Right atrium auricular region (tissue), 2 donors: ENCODE measurements around the gene TBX21. TPM values are rescaled to one million over a fixed set of nuclear protein-coding genes. Genes with fewer than 3 reads are reported as not detected.

ENCODE experiments used
- DNase-seq: peaks from one replicate; pipeline ENCODE4 v3.0.0-alpha.2; 2019; ENCODE audit warnings: low spot score
- H3K27ac ChIP-seq, 2 donors: fragments of 200-600 bp; sonication (generic); 1 replicate in 1 of 2; 2 replicates in 1 of 2; pipeline ENCODE4 v1.5.1; 2016 to 2019
- H3K27me3 ChIP-seq, 2 donors: fragments of 200-600 bp; sonication (generic); one replicate each; pipeline versions ENCODE4 v1.5.1 to v1.6.0; 2017 to 2019
- H3K36me3 ChIP-seq: fragments of 200-600 bp; sonication (generic); one replicate; pipeline ENCODE4 v1.5.1; 2016
- H3K4me1 ChIP-seq, 2 donors: fragments of 200-600 bp; sonication (generic); one replicate each; pipeline versions ENCODE4 v1.5.1 to v1.6.0; 2017 to 2019
- H3K4me3 ChIP-seq, 2 donors: fragments of 200-600 bp; sonication (generic); 1 replicate in 1 of 2; 2 replicates in 1 of 2; pipeline ENCODE4 v1.5.1; 2017 to 2019; ENCODE audit warnings: mild to moderate bottlenecking in 1 of 2, moderate library complexity in 1 of 2
- H3K9me3 ChIP-seq, 2 donors: fragments of 200-600 bp; sonication (generic); one replicate each; pipeline ENCODE4 v1.5.1; 2019
- total RNA-seq, 2 donors: library from RNA; depleted of rRNA; stranded (reverse); fragments of >200 nt; gene quantifications; one replicate each; pipeline ENCODE4 v1.1.0, GENCODE V29; 2016
- TF ChIP-seq, protein P1 (sequence below), 2 donors: fragments of 200-600 bp; sonication (generic); IDR thresholded peaks; one replicate each; pipeline ENCODE4 v1.5.1; 2019; ENCODE audit warnings: antibody characterized with exemption in 2 of 2

Gene TBX21
- total RNA-seq = under 1 TPM in 1 of 2 donors, not detected in 1; 0.39 TPM

GRCh38 chr17:47733047-47733673 is at the start of gene TBX21:
Gene TBX21, plus strand, starts transcription at chr17:47733236. Its CDS starts 219 bp downstream, at chr17:47733455.
- Histone ChIP-seq H3K9me3 (no peaks in the 10 kb centered on the region), H3K4me3 (peak within 1 kb of the TSS; percentile 15 to 52), H3K4me1 (peaks cover 0 to 18% of the 10 kb centered on the region in 2 donors), H3K36me3 (no peaks in the 10 kb centered on the region), H3K27me3 (peaks cover 0 to 18% of the 10 kb centered on the region in 2 donors), H3K27ac (no peak within 1 kb of the TSS)
- TF ChIP-seq, protein P1, sequence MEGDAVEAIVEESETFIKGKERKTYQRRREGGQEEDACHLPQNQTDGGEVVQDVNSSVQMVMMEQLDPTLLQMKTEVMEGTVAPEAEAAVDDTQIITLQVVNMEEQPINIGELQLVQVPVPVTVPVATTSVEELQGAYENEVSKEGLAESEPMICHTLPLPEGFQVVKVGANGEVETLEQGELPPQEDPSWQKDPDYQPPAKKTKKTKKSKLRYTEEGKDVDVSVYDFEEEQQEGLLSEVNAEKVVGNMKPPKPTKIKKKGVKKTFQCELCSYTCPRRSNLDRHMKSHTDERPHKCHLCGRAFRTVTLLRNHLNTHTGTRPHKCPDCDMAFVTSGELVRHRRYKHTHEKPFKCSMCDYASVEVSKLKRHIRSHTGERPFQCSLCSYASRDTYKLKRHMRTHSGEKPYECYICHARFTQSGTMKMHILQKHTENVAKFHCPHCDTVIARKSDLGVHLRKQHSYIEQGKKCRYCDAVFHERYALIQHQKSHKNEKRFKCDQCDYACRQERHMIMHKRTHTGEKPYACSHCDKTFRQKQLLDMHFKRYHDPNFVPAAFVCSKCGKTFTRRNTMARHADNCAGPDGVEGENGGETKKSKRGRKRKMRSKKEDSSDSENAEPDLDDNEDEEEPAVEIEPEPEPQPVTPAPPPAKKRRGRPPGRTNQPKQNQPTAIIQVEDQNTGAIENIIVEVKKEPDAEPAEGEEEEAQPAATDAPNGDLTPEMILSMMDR (IDR thresholded peaks at IDR 0.05) = peak in 1 of 2 donors; percentile 46
- DNase-seq = no peak

DNA sequence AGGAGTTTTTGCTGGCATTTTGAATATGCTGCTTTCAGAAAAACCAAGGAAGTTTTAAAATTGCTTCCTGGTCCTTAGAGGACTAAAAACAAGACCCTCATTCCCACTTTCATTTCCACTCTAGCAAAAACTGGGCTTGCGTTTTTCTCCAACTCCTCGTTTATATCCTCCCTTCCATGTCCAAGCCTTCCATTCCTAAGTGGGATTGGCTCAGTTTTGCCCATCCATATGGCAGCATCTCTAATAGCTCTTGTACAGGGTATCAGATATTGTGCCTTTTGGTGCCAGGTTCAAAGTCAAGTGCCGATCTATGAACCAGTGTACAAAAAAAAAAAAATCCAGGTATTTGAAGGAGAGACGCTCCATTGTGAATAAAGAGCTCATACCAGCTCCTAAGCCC is 49.0 kb upstream of the TBX21 start:
- peaks cover 37% of the 10 kb centered on the region for H3K36me3 ChIP-seq
- no peaks in the 10 kb centered on the region for H3K27me3 ChIP-seq
- no peaks in the 10 kb centered on the region for H3K4me1 ChIP-seq
- H3K9me3 ChIP-seq = no peaks in the 10 kb centered on the region
- TF ChIP-seq, protein P1 (IDR thresholded peaks at IDR 0.05) = no peak
- no peak overlapping the region for H3K27ac ChIP-seq
- no peak for DNase-seq
- H3K4me3 ChIP-seq = no peak overlapping the region

GRCh38 chr17:47684535-47685193 is 48.4 kb upstream of the TBX21 start:
- no peak overlapping the region for H3K27ac ChIP-seq
- H3K4me1 ChIP-seq = no peaks in the 10 kb centered on the region
- TF ChIP-seq, protein P1 (IDR thresholded peaks at IDR 0.05) = no peak
- H3K9me3 ChIP-seq = no peaks in the 10 kb centered on the region
- no peak for DNase-seq
- no peak overlapping the region for H3K4me3 ChIP-seq
- no peaks in the 10 kb centered on the region for H3K27me3 ChIP-seq
- peaks cover 31% of the 10 kb centered on the region for H3K36me3 ChIP-seq

DNA sequence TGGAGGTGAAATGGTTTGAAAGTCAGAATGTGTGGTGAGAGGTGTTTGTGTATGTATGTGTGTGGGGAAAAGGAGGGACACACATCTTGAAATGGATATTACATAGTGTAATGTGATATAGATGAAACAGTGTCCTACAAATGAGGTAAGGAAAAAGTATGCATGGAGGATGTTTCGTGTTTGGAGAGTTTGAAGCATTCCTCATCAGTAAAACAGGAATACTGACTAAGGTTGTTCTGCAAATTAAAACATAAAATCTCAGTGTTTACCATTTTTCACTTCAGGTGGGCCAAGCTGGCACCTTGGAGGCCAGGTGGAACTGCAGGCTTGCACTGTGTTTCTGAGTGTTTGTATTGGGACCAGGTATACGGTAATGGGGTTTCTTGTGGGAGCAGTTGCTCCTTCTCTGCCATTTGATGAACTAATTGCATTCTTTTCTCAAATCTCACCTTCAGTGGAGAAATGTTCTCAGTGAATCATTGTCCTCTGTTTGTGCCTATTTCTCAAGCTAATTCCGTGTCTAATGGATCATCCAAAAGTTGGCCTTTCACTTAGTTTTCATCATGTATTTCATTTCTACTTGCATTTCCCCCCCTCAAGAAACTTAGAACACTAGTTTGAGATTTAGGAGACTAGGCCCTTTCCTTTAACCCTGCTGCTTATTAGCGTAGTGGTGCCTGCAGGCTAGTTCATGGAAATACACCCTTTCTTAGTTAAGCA is 47.3 kb upstream of the TBX21 start:
- TF ChIP-seq, protein P1 (IDR thresholded peaks at IDR 0.05) = no peak
- no peak for DNase-seq
- Histone ChIP-seq H3K36me3 (peaks cover 20% of the 10 kb centered on the region), H3K9me3 (no peaks in the 10 kb centered on the region), H3K4me1 (no peaks in the 10 kb centered on the region), H3K4me3 (no peak overlapping the region), H3K27ac (no peak overlapping the region), H3K27me3 (no peaks in the 10 kb centered on the region)

- H3K4me3 ChIP-seq = no peak overlapping the region
- H3K4me1 ChIP-seq = no peaks in the 10 kb centered on the region
- no peaks in the 10 kb centered on the region for H3K27me3 ChIP-seq
- TF ChIP-seq, protein P1 (IDR thresholded peaks at IDR 0.05) = no peak
- no peak overlapping the region for H3K27ac ChIP-seq
- no peaks in the 10 kb centered on the region for H3K9me3 ChIP-seq
- peaks cover 15% of the 10 kb centered on the region for H3K36me3 ChIP-seq
- no peak for DNase-seq
Measured at GRCh38 chr17:47686276-47686635, 46.8 kb upstream of the TBX21 start.
